Glomerular visceral epithelial cell (primary cell): ENCODE data around the gene SMIM10.
"Not testable (repeated sequence)": the region's sequence is repeated elsewhere in the genome, so short reads cannot be mapped to it uniquely, and the experiment has no call there.

Source experiments
- DNase-seq: peaks from one replicate; pipeline ENCODE4 v3.0.0-alpha.2; 2016; ENCODE audit errors: extremely low spot score

Gene SMIM10

GRCh38 chrX:134990801-134991481, at the start of gene SMIM10:
SMIM10 (plus strand) TSS chrX:134990991; CDS start chrX:134991096, 105 bp downstream.
- peak; percentile 78 for DNase-seq

GRCh38 chrX:134946364-134946763, 44.4 kb upstream of the SMIM10 start:
- not testable (repeated sequence) for DNase-seq

- DNase-seq, result peak; percentile 3
Observed at GRCh38 chrX:134948333-134949241, 42.2 kb upstream of the SMIM10 start.

GRCh38 chrX:134949271-134949670, 41.5 kb upstream of the SMIM10 start:
- DNase-seq, result no peak

DNA sequence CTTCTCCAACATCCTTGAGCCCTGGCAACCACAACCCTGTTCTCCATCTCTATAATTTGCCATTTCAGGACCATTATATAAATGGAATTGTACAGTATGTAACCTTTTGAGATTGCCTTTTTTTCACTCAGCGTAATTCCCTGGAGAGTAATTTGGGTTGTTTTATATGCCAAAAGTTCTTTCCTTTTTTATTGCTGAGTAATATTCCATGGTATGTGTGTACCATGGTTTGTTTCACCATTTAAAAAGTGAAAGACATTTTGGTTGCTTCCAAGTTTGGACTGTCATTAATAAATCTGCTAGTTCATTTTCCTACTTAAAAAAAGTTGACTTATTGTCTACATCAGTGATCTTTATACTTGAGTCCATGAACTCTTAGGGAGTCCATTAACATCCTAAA, 33.0 kb upstream of the SMIM10 start:
- DNase-seq, result no peak

DNA sequence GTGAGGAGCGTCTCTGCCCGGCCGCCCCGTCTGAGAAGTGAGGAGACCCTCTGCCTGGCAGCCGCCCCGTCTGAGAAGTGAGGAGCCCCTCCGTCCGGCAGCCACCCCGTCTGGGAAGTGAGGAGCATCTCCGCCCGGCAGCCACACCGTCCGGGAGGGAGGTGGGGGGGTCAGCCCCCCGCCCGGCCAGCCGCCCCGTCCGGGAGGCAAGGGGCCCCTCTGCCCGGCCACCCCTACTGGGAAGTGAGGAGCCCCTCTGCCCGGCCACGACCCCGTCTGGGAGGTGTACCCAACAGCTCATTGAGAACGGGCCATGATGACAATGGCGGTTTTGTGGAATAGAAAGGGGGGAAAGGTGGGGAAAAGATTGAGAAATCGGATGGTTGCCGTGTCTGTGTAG, 30.4 kb upstream of the SMIM10 start:
- DNase-seq, result not testable (repeated sequence)

DNA sequence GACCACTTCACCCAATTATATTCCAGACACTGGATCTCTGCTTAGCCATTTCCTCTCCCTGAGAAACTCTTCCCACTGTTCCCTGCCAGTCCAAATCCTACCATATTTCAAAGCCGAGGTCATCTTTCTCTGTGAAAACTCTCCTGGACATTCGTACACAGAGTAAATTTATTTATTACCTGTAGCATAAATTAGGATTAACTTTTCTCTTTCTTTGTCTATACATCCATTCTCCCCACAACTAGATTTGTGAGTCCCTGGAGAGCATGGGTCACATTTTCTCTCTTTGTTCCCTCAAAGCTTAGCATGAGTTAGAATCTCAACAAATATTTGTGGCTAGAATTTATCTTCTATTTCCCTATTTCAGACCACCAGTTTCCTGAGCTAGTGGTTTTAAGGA, 27.8 kb upstream of the SMIM10 start:
- no peak for DNase-seq

GRCh38 chrX:134969726-134970125, 21.1 kb upstream of the SMIM10 start:
- no peak for DNase-seq

- no peak for DNase-seq
Observed at GRCh38 chrX:134971926-134972325, 18.9 kb upstream of the SMIM10 start.

DNA sequence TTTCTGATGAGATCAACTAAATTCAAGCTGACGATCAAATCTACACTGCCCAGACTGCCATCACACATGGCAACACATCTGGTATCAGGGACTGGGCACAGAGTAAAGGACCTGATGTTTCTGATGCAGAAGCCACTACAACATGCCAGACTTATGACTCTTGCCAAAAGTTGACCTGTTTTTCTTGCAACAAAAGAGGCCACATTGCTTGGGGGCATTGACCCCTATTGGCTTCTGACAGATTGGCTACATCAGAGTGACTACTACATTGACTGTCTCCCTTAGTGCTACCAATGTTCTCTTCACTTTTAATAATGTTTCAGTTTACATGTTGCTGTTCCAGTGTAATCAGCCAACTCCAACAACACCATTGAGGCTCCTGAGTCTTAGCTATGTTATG, 15.3 kb upstream of the SMIM10 start:
- DNase-seq, result no peak

DNA sequence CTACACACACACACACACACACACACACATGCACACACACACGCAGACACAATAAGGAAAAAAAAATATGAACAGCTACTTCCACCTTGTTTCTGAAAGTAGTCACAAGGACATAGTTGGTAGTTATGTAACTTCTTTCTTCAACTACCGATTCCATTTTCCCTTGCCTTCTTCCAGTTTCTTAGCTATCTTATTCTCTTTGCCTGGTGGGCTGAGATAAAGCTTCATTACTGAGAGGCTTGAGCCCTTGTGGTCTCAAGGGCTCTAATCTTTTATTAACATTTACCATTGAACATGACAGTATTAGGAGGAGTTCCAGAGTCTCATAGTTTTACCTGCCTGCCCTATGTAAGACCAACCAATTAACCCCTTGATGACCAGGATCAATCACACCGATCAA, 8.9 kb upstream of the SMIM10 start:
- DNase-seq, result no peak

GRCh38 chrX:134982748-134983147, 8.0 kb upstream of the SMIM10 start:
- DNase-seq, result no peak

DNA sequence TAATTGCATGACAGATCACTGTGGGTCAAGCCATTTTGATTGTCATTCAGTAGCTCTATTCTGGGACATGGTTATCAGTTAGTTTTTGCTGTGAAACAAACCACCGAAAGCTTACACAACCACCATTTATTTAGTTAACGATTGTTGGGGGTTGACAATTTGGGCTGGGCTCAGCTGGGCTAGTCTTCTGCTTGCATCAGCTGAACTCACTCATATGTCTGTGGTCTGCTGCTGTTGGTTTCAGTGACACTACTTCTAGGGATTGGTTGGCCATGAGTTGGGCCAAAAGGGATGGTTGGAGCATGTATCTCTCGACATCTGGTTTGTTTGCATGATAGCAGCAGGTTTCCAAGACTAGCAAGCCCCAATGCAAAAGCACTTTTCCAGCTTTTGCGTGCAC, 5.3 kb upstream of the SMIM10 start:
- DNase-seq, result no peak

GRCh38 chrX:134990475-134990800, 353 bp upstream of the SMIM10 start:
- no peak for DNase-seq

DNA sequence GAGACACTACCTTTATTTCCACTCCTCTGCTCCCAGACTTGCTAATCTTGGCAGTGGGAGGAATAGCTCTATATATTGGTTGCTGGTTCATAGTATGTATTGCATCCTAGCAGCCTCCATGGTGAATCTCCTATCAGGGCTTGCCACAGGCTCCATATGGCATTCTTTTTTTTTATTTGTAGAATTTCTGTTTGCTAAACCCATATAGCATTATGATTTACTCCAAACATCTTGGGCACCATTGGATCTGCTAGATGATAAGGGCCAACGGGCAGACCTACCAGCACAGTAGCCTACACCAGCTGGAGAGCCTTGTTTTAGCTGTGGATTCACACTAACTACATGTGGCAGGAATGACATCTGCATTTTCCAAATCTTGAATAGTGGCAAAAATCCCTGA, 6.9 kb downstream of the SMIM10 start:
- no peak for DNase-seq

DNA sequence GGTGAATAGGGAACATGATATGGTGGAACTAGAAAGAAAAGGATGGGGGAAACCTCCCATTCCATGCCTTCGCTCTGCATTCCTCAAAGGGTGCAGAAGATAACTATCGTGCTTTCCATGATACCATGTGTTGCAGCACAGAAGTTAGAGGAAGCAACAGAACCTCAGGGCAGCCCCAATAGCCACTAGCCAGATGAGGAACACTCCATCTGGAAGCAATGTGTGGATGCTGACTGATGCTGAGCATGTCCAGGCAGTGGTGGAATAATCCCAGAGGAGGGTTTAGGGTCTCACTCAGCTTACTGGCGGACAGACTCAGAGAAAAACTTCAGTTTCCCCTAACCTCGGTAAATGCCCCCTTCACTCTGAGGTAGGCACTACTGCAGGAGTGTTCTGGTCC, 7.5 kb downstream of the SMIM10 start:
- no peak for DNase-seq

- DNase-seq, result peak; percentile 20
Observed at GRCh38 chrX:134999469-134999868, 8.7 kb downstream of the SMIM10 start.

DNA sequence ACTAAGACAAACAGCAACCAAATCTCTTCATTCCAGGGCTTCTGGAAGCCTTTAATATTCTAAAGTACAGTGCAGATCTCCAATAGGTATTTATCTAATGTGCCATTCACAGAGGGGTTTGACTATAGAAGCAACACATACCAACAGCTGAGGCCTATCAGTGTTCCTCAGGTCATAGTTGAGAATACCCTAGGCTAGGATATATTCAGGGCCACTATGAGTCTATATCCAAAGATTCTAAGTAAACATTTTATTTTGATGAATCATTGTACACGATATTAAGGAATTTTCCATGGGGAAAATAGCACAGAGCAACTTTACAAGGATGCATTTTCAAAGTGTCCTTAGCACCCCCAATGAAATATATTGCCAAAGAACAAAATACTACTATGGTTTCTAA, 9.7 kb downstream of the SMIM10 start:
- no peak for DNase-seq

DNA sequence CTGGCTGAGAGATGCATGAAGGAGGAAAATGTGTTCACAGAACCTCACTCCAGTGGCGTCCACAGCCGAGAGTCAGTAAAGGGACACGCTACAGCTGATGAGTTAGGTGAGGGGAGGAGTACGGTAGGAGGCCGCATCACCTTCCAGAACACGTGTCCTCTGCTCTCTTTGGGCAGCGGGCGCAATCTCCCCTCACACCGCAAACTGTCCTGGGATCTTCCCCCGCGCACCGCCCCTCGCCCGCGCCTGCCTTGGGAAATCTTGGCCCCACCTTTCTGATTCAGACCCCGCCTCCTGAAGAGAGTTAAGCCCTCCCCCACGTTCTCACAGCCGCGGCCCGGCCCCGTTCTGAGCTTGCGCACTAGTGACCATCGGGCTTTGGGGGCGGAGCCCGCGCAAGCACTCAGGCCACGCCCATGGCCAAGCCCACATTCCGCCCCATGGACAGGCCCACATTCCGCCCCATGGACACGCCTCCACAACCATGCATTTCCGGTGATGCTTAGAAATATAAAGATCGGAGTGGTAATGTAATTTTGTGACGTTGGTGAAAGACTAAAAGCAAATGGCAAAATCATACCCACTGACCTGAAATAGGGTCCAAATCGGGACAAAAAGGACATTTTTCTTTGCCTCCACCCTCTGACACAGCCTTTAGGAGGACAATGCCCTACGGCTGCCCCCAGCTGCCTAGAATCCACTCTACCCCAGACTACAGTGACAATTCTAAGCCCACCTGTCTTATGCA, 13.3 kb downstream of the SMIM10 start:
- DNase-seq, result peak; percentile 89

- no peak for DNase-seq
Observed at GRCh38 chrX:135006187-135006586, 15.4 kb downstream of the SMIM10 start.

- DNase-seq, result no peak
Observed at GRCh38 chrX:135009057-135009610, 18.3 kb downstream of the SMIM10 start.

GRCh38 chrX:135009838-135010237, 19.0 kb downstream of the SMIM10 start:
- DNase-seq, result no peak
